NCI-H2196 treated with DMSO at 0.1 percent for 48 hours (cell line): ENCODE measurements around the gene RORB.

Source experiments
- DNase-seq: peaks from one replicate; lab custom pipeline; 2025; ENCODE audit not compliant: unreplicated experiment; lab: John Stamatoyannopoulos, UW

Gene RORB

GRCh38 chr9:74589576-74589975 is 92.4 kb downstream of the RORB start:
- no peak for DNase-seq

GRCh38 chr9:74595286-74595685 is 98.2 kb downstream of the RORB start:
- no peak for DNase-seq

GRCh38 chr9:74598874-74599273 is 101.7 kb downstream of the RORB start:
- DNase-seq: no peak

- DNase-seq: no peak
Observed at GRCh38 chr9:74609671-74610405, 112.7 kb downstream of the RORB start.

- DNase-seq: no peak
Observed at GRCh38 chr9:74610523-74611061, 113.5 kb downstream of the RORB start.

GRCh38 chr9:74630228-74630627 is 133.1 kb downstream of the RORB start:
- no peak for DNase-seq

GRCh38 chr9:74639112-74639511 is 142.0 kb downstream of the RORB start:
- DNase-seq: no peak

GRCh38 chr9:74642376-74642775 is 145.2 kb downstream of the RORB start:
- DNase-seq: no peak

GRCh38 chr9:74643303-74643923 is 146.3 kb downstream of the RORB start:
- no peak for DNase-seq

GRCh38 chr9:74644023-74644422 is 146.9 kb downstream of the RORB start:
- DNase-seq: no peak

GRCh38 chr9:74645007-74645639 is 148.0 kb downstream of the RORB start:
- no peak for DNase-seq

- DNase-seq: no peak
Observed at GRCh38 chr9:74653410-74654080, 156.4 kb downstream of the RORB start.

- no peak for DNase-seq
Observed at GRCh38 chr9:74662674-74663073, 165.5 kb downstream of the RORB start.

- no peak for DNase-seq
Observed at GRCh38 chr9:74663439-74663838, 166.3 kb downstream of the RORB start.

GRCh38 chr9:74666625-74667316 is 169.6 kb downstream of the RORB start:
- no peak for DNase-seq

GRCh38 chr9:74672237-74672636 is 175.1 kb downstream of the RORB start:
- no peak for DNase-seq

GRCh38 chr9:74674077-74674476 is 176.9 kb downstream of the RORB start:
- no peak for DNase-seq

GRCh38 chr9:74681906-74682305 is 184.8 kb downstream of the RORB start:
- no peak for DNase-seq

GRCh38 chr9:74683322-74683721 is 186.2 kb downstream of the RORB start:
- DNase-seq: no peak

GRCh38 chr9:74691058-74691457 is 193.9 kb downstream of the RORB start:
- no peak for DNase-seq

- DNase-seq: no peak
Observed at GRCh38 chr9:74696520-74696919, 199.4 kb downstream of the RORB start.
